GM23338 (cell line): ENCODE results near the gene GPC5. TPM values are rescaled to one million over a fixed set of nuclear protein-coding genes. Genes with fewer than 3 reads are reported as not detected.
A peak's percentile ranks its signal among the peaks of the same experiment; 100 is the strongest.

Source experiments
- ATAC-seq: fragments of 200-7000 bp; cut with Tn5 transposase; 3 replicates; pipeline ENCODE4 v1.9.1; 2020
- DNase-seq: peaks from one replicate; pipeline ENCODE4 v3.0.0-alpha.2; 2015; ENCODE audit warnings: low spot score
- H2AFZ ChIP-seq: fragments of 200-600 bp; sonication (generic); 2 replicates; pipeline ENCODE4 v1.8.0; 2016; ENCODE audit warnings: antibody characterized with exemption, mild to moderate bottlenecking, moderate library complexity
- H3F3A ChIP-seq: fragments of 200-600 bp; sonication (generic); replicated peaks from 2 replicates; pipeline ENCODE4 v1.8.0; 2017; ENCODE audit warnings: antibody characterized with exemption, mixed run types, low read depth
- H3K27ac ChIP-seq: fragments of 200-600 bp; sonication (generic); 2 replicates; pipeline ENCODE4 v1.6.1; 2016; ENCODE audit warnings: low read depth
- H3K27me3 ChIP-seq: fragments of 200-600 bp; sonication (generic); 2 replicates; pipeline ENCODE4 v1.8.0; 2016; ENCODE audit warnings: mild to moderate bottlenecking, mixed run types, moderate library complexity; ENCODE audit not compliant: insufficient read depth
- H3K36me3 ChIP-seq: fragments of 200-600 bp; sonication (generic); 2 replicates; pipeline ENCODE4 v1.8.0; 2016; ENCODE audit warnings: mild to moderate bottlenecking; ENCODE audit not compliant: insufficient read depth
- H3K4me1 ChIP-seq: fragments of 200-600 bp; sonication (generic); 2 replicates; pipeline ENCODE4 v1.8.0; 2016; ENCODE audit warnings: mild to moderate bottlenecking, moderate library complexity; ENCODE audit not compliant: insufficient read depth
- H3K4me2 ChIP-seq: fragments of 200-600 bp; sonication (generic); 2 replicates; pipeline ENCODE4 v1.7.1; 2017; ENCODE audit warnings: mixed run types
- H3K4me3 ChIP-seq: fragments of 200-600 bp; sonication (generic); 2 replicates; pipeline ENCODE4 v1.6.1; 2016; ENCODE audit warnings: mixed run types
- H3K79me2 ChIP-seq: fragments of 200-600 bp; sonication (generic); replicated peaks from 2 replicates; pipeline ENCODE4 v1.8.0; 2017; ENCODE audit warnings: mild to moderate bottlenecking; ENCODE audit not compliant: insufficient read depth
- H3K9me2 ChIP-seq: fragments of 200-600 bp; sonication (generic); 2 replicates; pipeline ENCODE4 v1.8.0; 2017; ENCODE audit not compliant: insufficient read depth
- H4K20me1 ChIP-seq: fragments of 200-600 bp; sonication (generic); replicated peaks from 2 replicates; pipeline ENCODE4 v1.8.0; 2017; ENCODE audit warnings: mild to moderate bottlenecking; ENCODE audit not compliant: insufficient read depth
- H3K27ac Mint-ChIP-seq: 2 replicates; pipeline ENCODE4 v1.8.0; 2020; ENCODE audit warnings: inconsistent platforms, mild to moderate bottlenecking, moderate library complexity, mixed read lengths
- H3K27me3 Mint-ChIP-seq: 3 replicates; pipeline ENCODE4 v1.8.0; 2022; ENCODE audit warnings: low read depth, mild to moderate bottlenecking, moderate library complexity, mixed read lengths, inconsistent platforms; ENCODE audit not compliant: insufficient read depth, poor library complexity
- H3K36me3 Mint-ChIP-seq: 3 replicates; pipeline ENCODE4 v1.8.0; 2021; ENCODE audit warnings: low read depth, mild to moderate bottlenecking, inconsistent platforms, moderate library complexity, mixed read lengths
- H3K4me1 Mint-ChIP-seq: 3 replicates; pipeline ENCODE4 v1.8.0; 2020; ENCODE audit warnings: mild to moderate bottlenecking, inconsistent platforms, mixed read lengths
- H3K4me3 Mint-ChIP-seq: 3 replicates; pipeline ENCODE4 v1.8.0; 2021; ENCODE audit warnings: moderate library complexity, mild to moderate bottlenecking, inconsistent platforms, mixed read lengths
- H3K9me3 Mint-ChIP-seq: 3 replicates; pipeline ENCODE4 v1.8.0; 2020; ENCODE audit warnings: moderate library complexity, mild to moderate bottlenecking, inconsistent platforms, mixed read lengths
- CREB1 ChIP-seq: fragments of 250-450 bp; sonication (Bioruptor Pico); IDR thresholded peaks from 2 replicates; pipeline ENCODE4 v1.5.0; 2020; ENCODE audit warnings: low read depth, mild to moderate bottlenecking, moderate library complexity
- NANOG ChIP-seq: IDR thresholded peaks from 2 replicates; pipeline ENCODE4 v1.6.1; 2016; ENCODE audit warnings: antibody characterized with exemption, borderline replicate concordance
- polyA plus RNA-seq: library from polyadenylated mRNA; unstranded; fragments of >200 nt; fragmentation: Nextera tagmentation; extraction: Ambion mirVana; gene quantifications from 2 replicates; pipeline ENCODE4 v1.2.1, GENCODE V29; 2016
- total RNA-seq: library from RNA; depleted of rRNA; stranded (reverse); fragments of >200 nt; shearing (Covaris generic); gene quantifications from 2 replicates; pipeline ENCODE4 v1.2.3, GENCODE V29; 2014
- TF ChIP-seq, protein P1 (sequence below): IDR thresholded peaks from 2 replicates; pipeline ENCODE4 v1.6.1; 2016; ENCODE audit warnings: antibody characterized with exemption
- TF ChIP-seq, protein P2 (sequence below), 2 experiments: fragments of 200-600 bp in 1 of 2; sonication (generic) in 1 of 2; conservative IDR thresholded peaks; 2 replicates each; pipeline versions ENCODE4 v1.5.1 to v1.6.1; 2016 to 2017; ENCODE audit warnings: antibody characterized with exemption in 2 of 2, low read depth in 2 of 2, mild to moderate bottlenecking in 2 of 2, moderate library complexity in 1 of 2
- TF ChIP-seq, protein P3 (sequence below): fragments of 250-450 bp; sonication (Bioruptor Pico); IDR thresholded peaks from 2 replicates; pipeline ENCODE4 v1.5.0; 2020; ENCODE audit warnings: mild to moderate bottlenecking, moderate library complexity

Gene GPC5
- total and polyA plus RNA-seq, 2 experiments from 2014 or later = 0.95 to 1.1 TPM

DNA sequence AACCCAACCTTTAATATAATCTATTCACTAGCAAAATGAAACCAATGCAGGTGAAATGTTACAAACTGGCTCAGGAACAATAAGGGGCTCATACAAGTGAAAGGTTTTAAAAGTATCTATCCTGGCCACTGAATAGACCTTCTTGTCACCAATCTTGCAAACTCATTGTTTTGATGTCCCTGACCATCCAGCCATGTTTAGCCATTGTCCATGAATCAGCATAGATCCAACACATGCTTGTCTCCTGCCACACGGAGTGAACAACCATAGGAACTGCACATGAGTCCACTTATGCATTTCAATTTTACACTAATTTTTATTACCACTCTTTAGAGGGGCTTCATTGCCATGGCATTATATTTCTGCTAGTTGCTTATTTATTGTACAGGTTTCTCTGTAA lies 331.4 kb downstream of the GPC5 start:
- no peaks in the 10 kb centered on the region for H3K36me3 ChIP-seq
- H3K4me3 ChIP-seq = no peak overlapping the region
- H3K27me3 ChIP-seq = no peaks in the 10 kb centered on the region
- H2AFZ ChIP-seq = no peak overlapping the region
- peaks cover 2% of the 10 kb centered on the region; the same call in 1 of the 3 replicates for H3K4me1 Mint-ChIP-seq
- H3F3A ChIP-seq = no peaks in the 10 kb centered on the region
- no peaks in the 10 kb centered on the region; the same call in 1 of the 3 replicates for H3K9me3 Mint-ChIP-seq
- DNase-seq = no peak
- H3K4me2 ChIP-seq = no peak overlapping the region
- H3K4me1 ChIP-seq = no peaks in the 10 kb centered on the region
- no peak for ATAC-seq
- H4K20me1 ChIP-seq = no peaks in the 10 kb centered on the region
- no peaks in the 10 kb centered on the region for H3K79me2 ChIP-seq
- H3K36me3 Mint-ChIP-seq = no peaks in the 10 kb centered on the region; the same call in 2 of the 3 replicates
- no peak overlapping the region for H3K27ac Mint-ChIP-seq
- H3K27me3 Mint-ChIP-seq = no peaks in the 10 kb centered on the region
- H3K27ac ChIP-seq = no peak overlapping the region
- H3K9me2 ChIP-seq = no peaks in the 10 kb centered on the region
- H3K4me3 Mint-ChIP-seq = no peak overlapping the region
- TF ChIP-seq, protein P1, sequence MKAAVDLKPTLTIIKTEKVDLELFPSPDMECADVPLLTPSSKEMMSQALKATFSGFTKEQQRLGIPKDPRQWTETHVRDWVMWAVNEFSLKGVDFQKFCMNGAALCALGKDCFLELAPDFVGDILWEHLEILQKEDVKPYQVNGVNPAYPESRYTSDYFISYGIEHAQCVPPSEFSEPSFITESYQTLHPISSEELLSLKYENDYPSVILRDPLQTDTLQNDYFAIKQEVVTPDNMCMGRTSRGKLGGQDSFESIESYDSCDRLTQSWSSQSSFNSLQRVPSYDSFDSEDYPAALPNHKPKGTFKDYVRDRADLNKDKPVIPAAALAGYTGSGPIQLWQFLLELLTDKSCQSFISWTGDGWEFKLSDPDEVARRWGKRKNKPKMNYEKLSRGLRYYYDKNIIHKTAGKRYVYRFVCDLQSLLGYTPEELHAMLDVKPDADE = no peak
- no peak for TF ChIP-seq NANOG
- no peak for TF ChIP-seq CREB1

DNA sequence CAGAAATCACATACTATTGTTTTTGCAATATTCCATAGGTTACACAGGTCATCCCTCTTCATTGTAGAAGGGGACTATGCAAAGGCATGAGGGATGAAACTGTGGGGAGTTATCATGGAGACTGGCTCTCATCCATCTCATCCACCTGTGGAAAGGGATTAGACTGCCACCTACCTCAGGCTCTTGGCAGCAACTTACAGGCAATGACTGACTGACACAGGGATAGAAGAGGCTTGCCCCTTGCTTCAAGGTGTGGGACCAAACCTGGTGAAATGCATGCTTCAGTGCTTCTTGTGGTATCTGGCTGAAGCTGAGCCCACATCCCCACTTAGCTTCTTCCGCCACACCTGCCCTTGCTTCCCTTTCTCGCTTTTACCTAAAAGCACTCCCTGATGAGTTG lies 341.3 kb downstream of the GPC5 start:
- DNase-seq = peak; percentile 42
- H3K79me2 ChIP-seq = no peaks in the 10 kb centered on the region
- Mint-ChIP-seq H3K9me3 (no peaks in the 10 kb centered on the region; the same call in 2 of the 3 replicates), H3K36me3 (no peaks in the 10 kb centered on the region), H3K27me3 (no peaks in the 10 kb centered on the region), H3K4me1 (peaks cover 7% of the 10 kb centered on the region; the same call in 2 of the 3 replicates), H3K4me3 (no peak overlapping the region), H3K27ac (no peak overlapping the region)
- no peaks in the 10 kb centered on the region for H3K36me3 ChIP-seq
- H4K20me1 ChIP-seq = no peaks in the 10 kb centered on the region
- TF ChIP-seq, protein P2, sequence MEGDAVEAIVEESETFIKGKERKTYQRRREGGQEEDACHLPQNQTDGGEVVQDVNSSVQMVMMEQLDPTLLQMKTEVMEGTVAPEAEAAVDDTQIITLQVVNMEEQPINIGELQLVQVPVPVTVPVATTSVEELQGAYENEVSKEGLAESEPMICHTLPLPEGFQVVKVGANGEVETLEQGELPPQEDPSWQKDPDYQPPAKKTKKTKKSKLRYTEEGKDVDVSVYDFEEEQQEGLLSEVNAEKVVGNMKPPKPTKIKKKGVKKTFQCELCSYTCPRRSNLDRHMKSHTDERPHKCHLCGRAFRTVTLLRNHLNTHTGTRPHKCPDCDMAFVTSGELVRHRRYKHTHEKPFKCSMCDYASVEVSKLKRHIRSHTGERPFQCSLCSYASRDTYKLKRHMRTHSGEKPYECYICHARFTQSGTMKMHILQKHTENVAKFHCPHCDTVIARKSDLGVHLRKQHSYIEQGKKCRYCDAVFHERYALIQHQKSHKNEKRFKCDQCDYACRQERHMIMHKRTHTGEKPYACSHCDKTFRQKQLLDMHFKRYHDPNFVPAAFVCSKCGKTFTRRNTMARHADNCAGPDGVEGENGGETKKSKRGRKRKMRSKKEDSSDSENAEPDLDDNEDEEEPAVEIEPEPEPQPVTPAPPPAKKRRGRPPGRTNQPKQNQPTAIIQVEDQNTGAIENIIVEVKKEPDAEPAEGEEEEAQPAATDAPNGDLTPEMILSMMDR (conservative IDR thresholded peaks at IDR 0.05; ENCODE audit: low read depth in 2 of 2) = peak; percentile 30 to 71
- TF ChIP-seq, protein P3, sequence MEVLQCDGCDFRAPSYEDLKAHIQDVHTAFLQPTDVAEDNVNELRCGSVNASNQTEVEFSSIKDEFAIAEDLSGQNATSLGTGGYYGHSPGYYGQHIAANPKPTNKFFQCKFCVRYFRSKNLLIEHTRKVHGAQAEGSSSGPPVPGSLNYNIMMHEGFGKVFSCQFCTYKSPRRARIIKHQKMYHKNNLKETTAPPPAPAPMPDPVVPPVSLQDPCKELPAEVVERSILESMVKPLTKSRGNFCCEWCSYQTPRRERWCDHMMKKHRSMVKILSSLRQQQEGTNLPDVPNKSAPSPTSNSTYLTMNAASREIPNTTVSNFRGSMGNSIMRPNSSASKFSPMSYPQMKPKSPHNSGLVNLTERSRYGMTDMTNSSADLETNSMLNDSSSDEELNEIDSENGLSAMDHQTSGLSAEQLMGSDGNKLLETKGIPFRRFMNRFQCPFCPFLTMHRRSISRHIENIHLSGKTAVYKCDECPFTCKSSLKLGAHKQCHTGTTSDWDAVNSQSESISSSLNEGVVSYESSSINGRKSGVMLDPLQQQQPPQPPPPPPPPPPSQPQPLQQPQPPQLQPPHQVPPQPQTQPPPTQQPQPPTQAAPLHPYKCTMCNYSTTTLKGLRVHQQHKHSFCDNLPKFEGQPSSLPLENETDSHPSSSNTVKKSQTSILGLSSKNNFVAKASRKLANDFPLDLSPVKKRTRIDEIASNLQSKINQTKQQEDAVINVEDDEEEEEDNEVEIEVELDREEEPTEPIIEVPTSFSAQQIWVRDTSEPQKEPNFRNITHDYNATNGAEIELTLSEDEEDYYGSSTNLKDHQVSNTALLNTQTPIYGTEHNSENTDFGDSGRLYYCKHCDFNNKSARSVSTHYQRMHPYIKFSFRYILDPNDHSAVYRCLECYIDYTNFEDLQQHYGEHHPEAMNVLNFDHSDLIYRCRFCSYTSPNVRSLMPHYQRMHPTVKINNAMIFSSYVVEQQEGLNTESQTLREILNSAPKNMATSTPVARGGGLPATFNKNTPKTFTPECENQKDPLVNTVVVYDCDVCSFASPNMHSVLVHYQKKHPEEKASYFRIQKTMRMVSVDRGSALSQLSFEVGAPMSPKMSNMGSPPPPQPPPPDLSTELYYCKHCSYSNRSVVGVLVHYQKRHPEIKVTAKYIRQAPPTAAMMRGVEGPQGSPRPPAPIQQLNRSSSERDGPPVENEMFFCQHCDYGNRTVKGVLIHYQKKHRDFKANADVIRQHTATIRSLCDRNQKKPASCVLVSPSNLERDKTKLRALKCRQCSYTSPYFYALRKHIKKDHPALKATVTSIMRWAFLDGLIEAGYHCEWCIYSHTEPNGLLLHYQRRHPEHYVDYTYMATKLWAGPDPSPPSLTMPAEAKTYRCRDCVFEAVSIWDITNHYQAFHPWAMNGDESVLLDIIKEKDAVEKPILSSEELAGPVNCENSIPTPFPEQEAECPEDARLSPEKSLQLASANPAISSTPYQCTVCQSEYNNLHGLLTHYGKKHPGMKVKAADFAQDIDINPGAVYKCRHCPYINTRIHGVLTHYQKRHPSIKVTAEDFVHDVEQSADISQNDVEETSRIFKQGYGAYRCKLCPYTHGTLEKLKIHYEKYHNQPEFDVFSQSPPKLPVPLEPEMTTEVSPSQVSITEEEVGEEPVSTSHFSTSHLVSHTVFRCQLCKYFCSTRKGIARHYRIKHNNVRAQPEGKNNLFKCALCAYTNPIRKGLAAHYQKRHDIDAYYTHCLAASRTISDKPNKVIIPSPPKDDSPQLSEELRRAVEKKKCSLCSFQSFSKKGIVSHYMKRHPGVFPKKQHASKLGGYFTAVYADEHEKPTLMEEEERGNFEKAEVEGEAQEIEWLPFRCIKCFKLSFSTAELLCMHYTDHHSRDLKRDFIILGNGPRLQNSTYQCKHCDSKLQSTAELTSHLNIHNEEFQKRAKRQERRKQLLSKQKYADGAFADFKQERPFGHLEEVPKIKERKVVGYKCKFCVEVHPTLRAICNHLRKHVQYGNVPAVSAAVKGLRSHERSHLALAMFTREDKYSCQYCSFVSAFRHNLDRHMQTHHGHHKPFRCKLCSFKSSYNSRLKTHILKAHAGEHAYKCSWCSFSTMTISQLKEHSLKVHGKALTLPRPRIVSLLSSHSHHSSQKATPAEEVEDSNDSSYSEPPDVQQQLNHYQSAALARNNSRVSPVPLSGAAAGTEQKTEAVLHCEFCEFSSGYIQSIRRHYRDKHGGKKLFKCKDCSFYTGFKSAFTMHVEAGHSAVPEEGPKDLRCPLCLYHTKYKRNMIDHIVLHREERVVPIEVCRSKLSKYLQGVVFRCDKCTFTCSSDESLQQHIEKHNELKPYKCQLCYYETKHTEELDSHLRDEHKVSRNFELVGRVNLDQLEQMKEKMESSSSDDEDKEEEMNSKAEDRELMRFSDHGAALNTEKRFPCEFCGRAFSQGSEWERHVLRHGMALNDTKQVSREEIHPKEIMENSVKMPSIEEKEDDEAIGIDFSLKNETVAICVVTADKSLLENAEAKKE = no peak
- H3K27ac ChIP-seq = no peak overlapping the region
- no peak overlapping the region for H3K4me3 ChIP-seq
- H3K4me1 ChIP-seq = no peaks in the 10 kb centered on the region
- no peaks in the 10 kb centered on the region for H3K9me2 ChIP-seq
- H3F3A ChIP-seq = no peaks in the 10 kb centered on the region
- no peak overlapping the region for H2AFZ ChIP-seq
- H3K27me3 ChIP-seq = no peaks in the 10 kb centered on the region
- peak; percentile 85 for ATAC-seq
- H3K4me2 ChIP-seq = no peak overlapping the region
